Measurements from ENCODE around the gene MBD6.
"Not testable (repeated sequence)": the region's sequence is repeated elsewhere in the genome, so short reads cannot be mapped to it uniquely, and the experiment has no call there.

GRCh38 chr12:57517718-57518117, 4.9 kb upstream of the MBD6 start:
- not testable (repeated sequence) for TF ChIP-seq CTCF, POLR2A (IDR thresholded peaks at IDR 0.05)
